HepG2 (cell line): ENCODE data around the gene ACACA. TPM values are rescaled to one million over a fixed set of nuclear protein-coding genes. Genes with fewer than 3 reads are reported as not detected.

ENCODE experiments used
- ASH2L ChIP-seq: fragments of 300-600, 200-600 bp; sonication (generic); IDR thresholded peaks from 2 replicates; pipeline ENCODE4 v1.7.0; 2017; ENCODE audit warnings: low read depth, mild to moderate bottlenecking, moderate library complexity, mixed read lengths, low read length; ENCODE audit not compliant: insufficient read length
- BRCA1 ChIP-seq: sonication (generic); formaldehyde crosslinking; IDR thresholded peaks from 2 replicates; pipeline ENCODE4 v1.4.0; 2020; ENCODE audit warnings: missing genetic modification reagents
- HMGXB3 ChIP-seq: sonication (generic); formaldehyde crosslinking; IDR thresholded peaks from 2 replicates; pipeline ENCODE4 v1.4.0; 2020; ENCODE audit warnings: missing genetic modification reagents, borderline replicate concordance
- RNF219 ChIP-seq: sonication (generic); formaldehyde crosslinking; IDR thresholded peaks from 2 replicates; pipeline ENCODE4 v1.5.0; 2020; ENCODE audit warnings: mild to moderate bottlenecking, missing genetic modification reagents
- RXRA ChIP-seq: sonication (generic); formaldehyde crosslinking; IDR thresholded peaks from 2 replicates; pipeline ENCODE4 v1.5.1; 2020; ENCODE audit warnings: missing genetic modification reagents
- ZNF691 ChIP-seq: sonication (generic); formaldehyde crosslinking; IDR thresholded peaks from 2 replicates; pipeline ENCODE4 v1.4.0; 2020; ENCODE audit warnings: missing genetic modification reagents, low read depth, mild to moderate bottlenecking, borderline replicate concordance
- polyA plus RNA-seq, 8 experiments: library from polyadenylated mRNA; depleted of rRNA in 3 of 8; stranded (reverse) in 7 of 8; unstranded in 1 of 8; fragments of >200 nt; fragmentation: Illumina TruSeq in 4 of 8; extraction: Trizol in 4 of 8; gene quantifications; 2 replicates each; pipeline versions ENCODE4 v1.2.1 to v1.2.3, GENCODE V29; 2011 to 2016; ENCODE audit warnings: low read depth in 4 of 8, missing spikeins in 1 of 8, mixed read lengths in 1 of 8; ENCODE audit not compliant: insufficient read depth in 1 of 8
- total RNA-seq, 5 experiments: library from RNA; depleted of rRNA; stranded (reverse); fragments of >200 nt; fragmentation: Illumina TruSeq; extraction: Trizol; gene quantifications; 2 replicates each; pipeline ENCODE4 v1.2.3, GENCODE V29; 2016; ENCODE audit warnings: low read depth in 1 of 5
- TF ChIP-seq, protein P1 (sequence below): sonication (generic); formaldehyde crosslinking; IDR thresholded peaks from 2 replicates; pipeline ENCODE4 v1.4.0; 2020; ENCODE audit warnings: missing genetic modification reagents

The ACACA gene
- total and polyA plus RNA-seq, 2 of the 13 experiments (the other 11 are each of a cell fraction or from before 2014, with no cell fraction given), result 39.2 to 47.2 TPM

GRCh38 chr17:37206299-37206698 is 200.3 kb downstream of the ACACA start (continued):
- TF ChIP-seq, protein P1, sequence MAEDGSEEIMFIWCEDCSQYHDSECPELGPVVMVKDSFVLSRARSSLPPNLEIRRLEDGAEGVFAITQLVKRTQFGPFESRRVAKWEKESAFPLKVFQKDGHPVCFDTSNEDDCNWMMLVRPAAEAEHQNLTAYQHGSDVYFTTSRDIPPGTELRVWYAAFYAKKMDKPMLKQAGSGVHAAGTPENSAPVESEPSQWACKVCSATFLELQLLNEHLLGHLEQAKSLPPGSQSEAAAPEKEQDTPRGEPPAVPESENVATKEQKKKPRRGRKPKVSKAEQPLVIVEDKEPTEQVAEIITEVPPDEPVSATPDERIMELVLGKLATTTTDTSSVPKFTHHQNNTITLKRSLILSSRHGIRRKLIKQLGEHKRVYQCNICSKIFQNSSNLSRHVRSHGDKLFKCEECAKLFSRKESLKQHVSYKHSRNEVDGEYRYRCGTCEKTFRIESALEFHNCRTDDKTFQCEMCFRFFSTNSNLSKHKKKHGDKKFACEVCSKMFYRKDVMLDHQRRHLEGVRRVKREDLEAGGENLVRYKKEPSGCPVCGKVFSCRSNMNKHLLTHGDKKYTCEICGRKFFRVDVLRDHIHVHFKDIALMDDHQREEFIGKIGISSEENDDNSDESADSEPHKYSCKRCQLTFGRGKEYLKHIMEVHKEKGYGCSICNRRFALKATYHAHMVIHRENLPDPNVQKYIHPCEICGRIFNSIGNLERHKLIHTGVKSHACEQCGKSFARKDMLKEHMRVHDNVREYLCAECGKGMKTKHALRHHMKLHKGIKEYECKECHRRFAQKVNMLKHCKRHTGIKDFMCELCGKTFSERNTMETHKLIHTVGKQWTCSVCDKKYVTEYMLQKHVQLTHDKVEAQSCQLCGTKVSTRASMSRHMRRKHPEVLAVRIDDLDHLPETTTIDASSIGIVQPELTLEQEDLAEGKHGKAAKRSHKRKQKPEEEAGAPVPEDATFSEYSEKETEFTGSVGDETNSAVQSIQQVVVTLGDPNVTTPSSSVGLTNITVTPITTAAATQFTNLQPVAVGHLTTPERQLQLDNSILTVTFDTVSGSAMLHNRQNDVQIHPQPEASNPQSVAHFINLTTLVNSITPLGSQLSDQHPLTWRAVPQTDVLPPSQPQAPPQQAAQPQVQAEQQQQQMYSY (CRISPR knock-in tag), result no peak
- no peak for TF ChIP-seq ZNF691
- no peak for TF ChIP-seq RXRA (CRISPR knock-in tag)
- no peak for TF ChIP-seq BRCA1
- no peak for TF ChIP-seq HMGXB3 (CRISPR knock-in tag)
- TF ChIP-seq ASH2L, result no peak
- TF ChIP-seq RNF219 (CRISPR knock-in tag), result no peak
